ENCODE results near the gene FOXC2. TPM values are rescaled to one million over a fixed set of nuclear protein-coding genes. Genes with fewer than 3 reads are reported as not detected.
A peak's percentile ranks its signal among the peaks of the same experiment; 100 is the strongest.

Gene FOXC2
- total RNA-seq, 1 donor from 2014 or later, result 77.8 TPM

GRCh38 chr16:86611525-86611855 lies 44.9 kb downstream of the FOXC2 start:
- H3K36me3 Mint-ChIP-seq (ENCODE audit: low read depth), result no peaks in the 10 kb centered on the region
- H3K27me3 Mint-ChIP-seq (ENCODE audit: low read depth), result no peaks in the 10 kb centered on the region
- H3K4me1 Mint-ChIP-seq (ENCODE audit: low read depth), result peaks cover 58% of the 10 kb centered on the region
- TF ChIP-seq, protein P1, sequence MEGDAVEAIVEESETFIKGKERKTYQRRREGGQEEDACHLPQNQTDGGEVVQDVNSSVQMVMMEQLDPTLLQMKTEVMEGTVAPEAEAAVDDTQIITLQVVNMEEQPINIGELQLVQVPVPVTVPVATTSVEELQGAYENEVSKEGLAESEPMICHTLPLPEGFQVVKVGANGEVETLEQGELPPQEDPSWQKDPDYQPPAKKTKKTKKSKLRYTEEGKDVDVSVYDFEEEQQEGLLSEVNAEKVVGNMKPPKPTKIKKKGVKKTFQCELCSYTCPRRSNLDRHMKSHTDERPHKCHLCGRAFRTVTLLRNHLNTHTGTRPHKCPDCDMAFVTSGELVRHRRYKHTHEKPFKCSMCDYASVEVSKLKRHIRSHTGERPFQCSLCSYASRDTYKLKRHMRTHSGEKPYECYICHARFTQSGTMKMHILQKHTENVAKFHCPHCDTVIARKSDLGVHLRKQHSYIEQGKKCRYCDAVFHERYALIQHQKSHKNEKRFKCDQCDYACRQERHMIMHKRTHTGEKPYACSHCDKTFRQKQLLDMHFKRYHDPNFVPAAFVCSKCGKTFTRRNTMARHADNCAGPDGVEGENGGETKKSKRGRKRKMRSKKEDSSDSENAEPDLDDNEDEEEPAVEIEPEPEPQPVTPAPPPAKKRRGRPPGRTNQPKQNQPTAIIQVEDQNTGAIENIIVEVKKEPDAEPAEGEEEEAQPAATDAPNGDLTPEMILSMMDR (IDR thresholded peaks at IDR 0.05), result no peak
- DNase-seq (ENCODE audit: low spot score), result no peak
- H3K4me3 Mint-ChIP-seq (ENCODE audit: unreplicated experiment), result peak overlapping the region; percentile 36
- peak overlapping the region; percentile 99 for H3K27ac Mint-ChIP-seq (ENCODE audit: unreplicated experiment)
- H3K9me3 Mint-ChIP-seq (ENCODE audit: low read depth), result no peaks in the 10 kb centered on the region

DNA sequence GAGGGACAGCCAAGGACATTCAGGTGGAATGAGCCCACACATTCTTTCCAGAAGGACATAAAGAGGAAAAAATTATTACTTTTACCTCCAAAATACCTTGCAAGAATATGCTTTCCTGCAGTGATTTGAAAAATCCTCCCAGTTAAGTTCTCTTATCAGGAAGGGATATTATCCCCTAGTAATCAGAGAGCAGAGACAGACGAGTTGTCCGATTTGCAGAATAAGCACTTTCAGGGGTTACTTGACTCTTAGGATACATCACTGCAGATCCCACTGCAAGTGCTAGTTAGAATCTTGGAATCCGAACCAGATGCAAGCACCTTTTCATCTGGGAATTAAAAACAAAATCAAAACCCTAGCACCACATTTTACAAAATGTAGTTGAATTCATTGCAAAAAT lies 45.3 kb downstream of the FOXC2 start:
- TF ChIP-seq, protein P1 (IDR thresholded peaks at IDR 0.05), result no peak
- Mint-ChIP-seq H3K9me3 (ENCODE audit: low read depth) (no peaks in the 10 kb centered on the region), H3K4me3 (ENCODE audit: unreplicated experiment) (no peak overlapping the region), H3K36me3 (ENCODE audit: low read depth) (no peaks in the 10 kb centered on the region), H3K27me3 (ENCODE audit: low read depth) (no peaks in the 10 kb centered on the region), H3K4me1 (ENCODE audit: low read depth) (peaks cover 60% of the 10 kb centered on the region), H3K27ac (ENCODE audit: unreplicated experiment) (peak overlapping the region; percentile 99)
- DNase-seq (ENCODE audit: low spot score), result no peak

DNA sequence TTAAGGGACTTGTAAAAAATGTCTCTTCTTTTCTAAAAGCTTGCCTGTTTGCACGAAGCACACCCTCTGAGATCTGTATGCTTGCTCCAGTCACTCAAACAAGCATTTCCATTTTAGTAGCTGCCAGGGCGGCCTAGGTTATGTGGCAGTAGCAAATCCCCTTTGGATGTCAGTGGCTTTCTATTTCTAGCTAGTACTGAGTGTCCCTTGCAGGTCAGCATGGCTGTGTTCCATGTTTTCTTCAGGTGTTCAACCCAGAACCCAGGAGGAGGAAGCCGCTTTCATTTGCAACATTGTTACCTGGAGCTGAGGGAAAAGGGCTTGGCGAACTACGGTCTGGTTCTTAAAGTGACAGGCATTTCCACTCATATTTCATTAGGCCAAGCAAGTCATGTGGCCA lies 48.1 kb downstream of the FOXC2 start:
- no peaks in the 10 kb centered on the region for H3K36me3 Mint-ChIP-seq (ENCODE audit: low read depth)
- H3K27me3 Mint-ChIP-seq (ENCODE audit: low read depth), result no peaks in the 10 kb centered on the region

GRCh38 chr16:86616906-86617305 lies 50.3 kb downstream of the FOXC2 start:
- Mint-ChIP-seq H3K27me3 (ENCODE audit: low read depth) (no peaks in the 10 kb centered on the region), H3K36me3 (ENCODE audit: low read depth) (no peaks in the 10 kb centered on the region), H3K4me3 (ENCODE audit: unreplicated experiment) (no peak overlapping the region), H3K4me1 (ENCODE audit: low read depth) (peaks cover 20% of the 10 kb centered on the region), H3K9me3 (ENCODE audit: low read depth) (no peaks in the 10 kb centered on the region), H3K27ac (ENCODE audit: unreplicated experiment) (no peak overlapping the region)
- TF ChIP-seq, protein P1 (IDR thresholded peaks at IDR 0.05), result no peak
- DNase-seq (ENCODE audit: low spot score), result no peak

More for the DNA sequence above, 48.1 kb downstream of the FOXC2 start:
- TF ChIP-seq, protein P1 (IDR thresholded peaks at IDR 0.05), result no peak
- H3K9me3 Mint-ChIP-seq (ENCODE audit: low read depth), result no peaks in the 10 kb centered on the region
- no peak overlapping the region for H3K4me3 Mint-ChIP-seq (ENCODE audit: unreplicated experiment)
- no peak for DNase-seq (ENCODE audit: low spot score)
- H3K4me1 Mint-ChIP-seq (ENCODE audit: low read depth), result peaks cover 42% of the 10 kb centered on the region
- H3K27ac Mint-ChIP-seq (ENCODE audit: unreplicated experiment), result no peak overlapping the region

- H3K27ac Mint-ChIP-seq (ENCODE audit: unreplicated experiment), result no peak overlapping the region
These were observed 52.0 kb downstream of the FOXC2 start for GRCh38 chr16:86618431-86619238.

More at GRCh38 chr16:86618431-86619238, 52.0 kb downstream of the FOXC2 start:
- DNase-seq (ENCODE audit: low spot score), result no peak
- H3K9me3 Mint-ChIP-seq (ENCODE audit: low read depth), result no peaks in the 10 kb centered on the region
- H3K4me3 Mint-ChIP-seq (ENCODE audit: unreplicated experiment), result no peak overlapping the region
- TF ChIP-seq, protein P1 (IDR thresholded peaks at IDR 0.05), result no peak
- no peaks in the 10 kb centered on the region for H3K27me3 Mint-ChIP-seq (ENCODE audit: low read depth)
- peaks cover 4% of the 10 kb centered on the region for H3K36me3 Mint-ChIP-seq (ENCODE audit: low read depth)
- peaks cover 14% of the 10 kb centered on the region for H3K4me1 Mint-ChIP-seq (ENCODE audit: low read depth)

Other genes starting within 250 kb of the FOXC2 start
- not detected in 3 replicates for gene FOXF1, start 56.3 kb upstream of the FOXC2 start, total RNA-seq
- 8.1 to 13.2 TPM (median 8.5 TPM) in 3 replicates for gene MTHFSD, start 11.6 kb upstream of the FOXC2 start, total RNA-seq
- 7.7 to 10.1 TPM (median 8.1 TPM) in 3 replicates for gene FOXL1, start 11.7 kb downstream of the FOXC2 start, total RNA-seq